ENCODE measurements around the gene ODAD4.

The ODAD4 gene

DNA sequence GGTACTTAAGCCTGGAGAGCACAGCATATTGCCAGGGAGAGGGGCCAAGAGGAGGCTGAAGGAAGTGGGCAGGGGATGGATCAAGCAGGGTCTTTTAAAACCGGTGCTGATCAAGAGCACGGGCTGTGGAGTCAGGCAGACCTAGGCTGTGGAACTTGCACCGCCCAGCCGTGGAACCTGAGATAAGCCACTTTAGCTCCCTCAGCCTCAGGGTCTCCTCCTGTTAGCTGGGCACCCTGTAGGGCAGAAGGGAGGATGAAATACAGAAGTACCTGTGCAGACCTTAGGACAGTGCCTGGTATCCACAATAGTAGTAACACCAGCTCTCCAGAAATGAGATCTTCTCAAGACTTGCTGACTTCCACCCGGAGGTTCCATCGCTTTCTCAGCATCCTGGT lies 9.3 kb downstream of the ODAD4 start:
- Histone ChIP-seq H3K36me3 (ENCODE audit: low read depth) (no peaks in the 10 kb centered on the region), H3K4me1 (ENCODE audit: insufficient read depth, poor library complexity, severe bottlenecking) (no peaks in the 10 kb centered on the region), H3K27me3 (ENCODE audit: insufficient read depth, poor library complexity, severe bottlenecking) (no peaks in the 10 kb centered on the region), H3K4me3 (ENCODE audit: severe bottlenecking) (no peak overlapping the region), H3K27ac (ENCODE audit: poor library complexity, severe bottlenecking) (no peak overlapping the region), H3K9me3 (ENCODE audit: severe bottlenecking) (no peaks in the 10 kb centered on the region)
- no peak for DNase-seq (ENCODE audit: low spot score)
- TF ChIP-seq, protein P1, sequence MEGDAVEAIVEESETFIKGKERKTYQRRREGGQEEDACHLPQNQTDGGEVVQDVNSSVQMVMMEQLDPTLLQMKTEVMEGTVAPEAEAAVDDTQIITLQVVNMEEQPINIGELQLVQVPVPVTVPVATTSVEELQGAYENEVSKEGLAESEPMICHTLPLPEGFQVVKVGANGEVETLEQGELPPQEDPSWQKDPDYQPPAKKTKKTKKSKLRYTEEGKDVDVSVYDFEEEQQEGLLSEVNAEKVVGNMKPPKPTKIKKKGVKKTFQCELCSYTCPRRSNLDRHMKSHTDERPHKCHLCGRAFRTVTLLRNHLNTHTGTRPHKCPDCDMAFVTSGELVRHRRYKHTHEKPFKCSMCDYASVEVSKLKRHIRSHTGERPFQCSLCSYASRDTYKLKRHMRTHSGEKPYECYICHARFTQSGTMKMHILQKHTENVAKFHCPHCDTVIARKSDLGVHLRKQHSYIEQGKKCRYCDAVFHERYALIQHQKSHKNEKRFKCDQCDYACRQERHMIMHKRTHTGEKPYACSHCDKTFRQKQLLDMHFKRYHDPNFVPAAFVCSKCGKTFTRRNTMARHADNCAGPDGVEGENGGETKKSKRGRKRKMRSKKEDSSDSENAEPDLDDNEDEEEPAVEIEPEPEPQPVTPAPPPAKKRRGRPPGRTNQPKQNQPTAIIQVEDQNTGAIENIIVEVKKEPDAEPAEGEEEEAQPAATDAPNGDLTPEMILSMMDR (IDR thresholded peaks at IDR 0.05; ENCODE audit: poor library complexity, severe bottlenecking): no peak
- no peak for ATAC-seq (ENCODE audit: low read depth)

DNA sequence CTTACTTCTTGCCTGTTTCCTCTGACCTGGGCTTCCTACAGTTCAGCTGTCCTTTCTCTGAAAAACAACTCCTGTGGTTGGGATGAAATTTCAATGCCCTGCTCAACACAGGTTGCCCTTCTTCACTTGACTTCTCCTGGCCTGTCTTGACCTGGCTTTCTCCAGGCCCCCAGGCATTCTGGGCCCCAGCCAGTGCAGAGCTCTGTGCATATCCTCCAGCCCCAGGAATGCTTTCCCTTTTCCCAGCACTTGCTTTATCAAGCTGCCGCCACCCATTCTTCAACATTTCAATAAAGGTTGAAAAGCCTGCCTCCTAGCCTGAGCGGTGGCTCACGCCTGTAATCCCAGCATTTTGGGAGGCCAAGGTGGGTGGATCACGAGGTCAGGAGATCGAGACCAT lies 10.8 kb downstream of the ODAD4 start:
- no peak for DNase-seq (ENCODE audit: low spot score)

DNA sequence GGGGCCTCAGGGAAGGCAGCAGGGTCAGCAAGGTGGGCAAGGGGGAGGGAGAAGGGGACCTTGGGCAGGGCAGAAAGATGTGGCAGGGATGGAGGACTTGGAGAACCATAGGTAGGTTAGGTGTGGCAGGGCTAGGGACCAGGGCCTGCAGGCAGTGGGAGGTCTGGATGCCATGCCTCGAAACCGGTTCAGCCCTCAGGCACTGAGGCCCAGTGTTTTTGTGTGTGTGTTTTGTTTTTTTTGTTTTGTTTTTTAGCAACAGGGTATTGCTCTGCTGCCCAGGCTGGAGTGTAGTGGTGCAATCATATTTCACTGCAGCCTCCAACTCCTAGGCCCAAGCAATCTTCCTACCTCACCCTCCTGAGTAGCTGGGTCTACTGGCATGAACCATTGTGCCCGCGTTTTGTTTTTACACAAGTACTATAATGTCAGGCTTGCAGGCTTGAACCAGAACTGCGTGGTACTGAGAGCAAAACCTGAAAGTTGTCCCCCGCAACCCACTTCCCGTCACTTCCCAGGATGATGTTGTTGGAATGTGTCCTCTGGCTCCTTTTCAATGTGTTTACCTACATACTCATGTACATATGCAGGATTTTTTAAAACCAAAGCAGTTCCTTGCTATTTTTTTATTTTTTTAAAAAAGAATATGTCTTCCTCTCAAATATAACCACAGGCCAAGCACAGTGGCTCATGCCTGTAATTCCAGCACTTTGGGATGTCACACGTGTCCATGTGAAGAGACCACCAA lies 12.4 kb downstream of the ODAD4 start:
- H3K27ac ChIP-seq (ENCODE audit: poor library complexity, severe bottlenecking): no peak overlapping the region
- H3K27me3 ChIP-seq (ENCODE audit: insufficient read depth, poor library complexity, severe bottlenecking): no peaks in the 10 kb centered on the region
- H3K9me3 ChIP-seq (ENCODE audit: severe bottlenecking): no peaks in the 10 kb centered on the region
- H3K4me3 ChIP-seq (ENCODE audit: severe bottlenecking): no peak overlapping the region
- no peak for ATAC-seq (ENCODE audit: low read depth)
- H3K36me3 ChIP-seq (ENCODE audit: low read depth): no peaks in the 10 kb centered on the region
- H3K4me1 ChIP-seq (ENCODE audit: insufficient read depth, poor library complexity, severe bottlenecking): no peaks in the 10 kb centered on the region
- no peak for DNase-seq (ENCODE audit: low spot score)
- TF ChIP-seq, protein P1 (IDR thresholded peaks at IDR 0.05; ENCODE audit: poor library complexity, severe bottlenecking): no peak

More for the DNA sequence above, 10.8 kb downstream of the ODAD4 start:
- no peaks in the 10 kb centered on the region for H3K9me3 ChIP-seq (ENCODE audit: severe bottlenecking)
- TF ChIP-seq, protein P1 (IDR thresholded peaks at IDR 0.05; ENCODE audit: poor library complexity, severe bottlenecking): no peak
- H3K4me3 ChIP-seq (ENCODE audit: severe bottlenecking): no peak overlapping the region
- no peaks in the 10 kb centered on the region for H3K27me3 ChIP-seq (ENCODE audit: insufficient read depth, poor library complexity, severe bottlenecking)
- H3K27ac ChIP-seq (ENCODE audit: poor library complexity, severe bottlenecking): no peak overlapping the region
- ATAC-seq (ENCODE audit: low read depth): no peak
- H3K36me3 ChIP-seq (ENCODE audit: low read depth): no peaks in the 10 kb centered on the region
- H3K4me1 ChIP-seq (ENCODE audit: insufficient read depth, poor library complexity, severe bottlenecking): no peaks in the 10 kb centered on the region

DNA sequence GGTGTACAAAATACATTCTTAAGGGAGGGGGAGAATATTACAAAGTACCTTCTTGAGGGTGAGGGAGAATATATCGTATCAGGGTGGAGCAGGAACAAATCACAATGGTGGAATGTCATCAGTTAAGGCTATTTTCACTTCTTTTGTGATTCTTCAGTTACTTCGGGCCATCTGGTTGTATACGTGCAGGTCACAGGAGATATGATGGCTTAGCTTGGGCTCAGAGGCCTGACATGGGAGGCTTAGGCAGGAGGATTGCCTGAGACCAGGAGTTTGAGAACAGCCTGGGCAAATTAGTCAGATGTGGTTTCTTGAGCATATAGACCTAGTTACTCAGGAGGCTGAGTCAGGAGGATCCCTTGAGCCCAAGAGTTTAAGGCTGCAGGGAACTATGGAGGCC lies 13.1 kb downstream of the ODAD4 start:
- TF ChIP-seq, protein P1 (IDR thresholded peaks at IDR 0.05; ENCODE audit: poor library complexity, severe bottlenecking): no peak
- Histone ChIP-seq H3K4me3 (ENCODE audit: severe bottlenecking) (no peak overlapping the region), H3K9me3 (ENCODE audit: severe bottlenecking) (no peaks in the 10 kb centered on the region), H3K27ac (ENCODE audit: poor library complexity, severe bottlenecking) (no peak overlapping the region), H3K36me3 (ENCODE audit: low read depth) (no peaks in the 10 kb centered on the region), H3K27me3 (ENCODE audit: insufficient read depth, poor library complexity, severe bottlenecking) (no peaks in the 10 kb centered on the region), H3K4me1 (ENCODE audit: insufficient read depth, poor library complexity, severe bottlenecking) (no peaks in the 10 kb centered on the region)
- ATAC-seq (ENCODE audit: low read depth) (no peak), DNase-seq (ENCODE audit: low spot score) (no peak)

DNA sequence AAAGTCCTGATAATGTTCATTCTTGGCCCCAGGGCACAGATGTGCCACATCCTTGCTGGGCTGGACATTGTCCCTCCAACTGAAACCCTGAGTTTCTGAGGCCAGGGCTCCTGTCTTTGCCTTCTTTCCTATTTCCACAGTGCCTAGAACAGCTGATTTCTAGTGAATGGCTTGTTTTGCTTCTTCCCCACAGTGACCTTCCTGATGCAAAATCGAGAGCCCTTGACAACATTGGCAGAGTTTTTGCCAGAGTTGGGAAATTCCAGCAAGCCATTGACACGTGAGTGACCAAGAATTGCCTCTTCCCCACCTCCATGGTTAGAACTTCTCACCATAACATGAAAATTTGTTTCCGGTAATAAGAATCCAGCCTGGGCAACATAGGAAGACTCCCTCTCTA lies 14.5 kb downstream of the ODAD4 start:
- TF ChIP-seq, protein P1 (IDR thresholded peaks at IDR 0.05; ENCODE audit: poor library complexity, severe bottlenecking): no peak
- Histone ChIP-seq H3K27ac (ENCODE audit: poor library complexity, severe bottlenecking) (no peak overlapping the region), H3K27me3 (ENCODE audit: insufficient read depth, poor library complexity, severe bottlenecking) (no peaks in the 10 kb centered on the region), H3K9me3 (ENCODE audit: severe bottlenecking) (no peaks in the 10 kb centered on the region), H3K36me3 (ENCODE audit: low read depth) (no peaks in the 10 kb centered on the region), H3K4me3 (ENCODE audit: severe bottlenecking) (no peak overlapping the region), H3K4me1 (ENCODE audit: insufficient read depth, poor library complexity, severe bottlenecking) (no peaks in the 10 kb centered on the region)
- ATAC-seq (ENCODE audit: low read depth) (no peak), DNase-seq (ENCODE audit: low spot score) (no peak)
